ENCODE measurements around the gene TTC29. TPM values are rescaled to one million over a fixed set of nuclear protein-coding genes. Genes with fewer than 3 reads are reported as not detected.

TTC29 gene
- total RNA-seq, 2 experiments from 2014 or later, result not detected

GRCh38 chr4:146915132-146915531, 30.5 kb downstream of the TTC29 start:
- CTCF ChIA-PET (ENCODE audit: unreplicated experiment), result no interaction called here

GRCh38 chr4:146900295-146900694, 45.4 kb downstream of the TTC29 start:
- Histone ChIP-seq H4K20me1 (ENCODE audit: insufficient read depth, low read length) (no peaks in the 10 kb centered on the region), H2AFZ (ENCODE audit: low read length) (no peak overlapping the region), H3K27ac (ENCODE audit: low read depth, low read length, poor library complexity, severe bottlenecking) (no peak overlapping the region), H3K79me2 (ENCODE audit: insufficient read depth, low read depth, low read length) (no peaks in the 10 kb centered on the region), H3K9me3 (ENCODE audit: low read length) (no peaks in the 10 kb centered on the region), H3K4me1 (ENCODE audit: insufficient read depth, low read length, poor library complexity, severe bottlenecking) (no peaks in the 10 kb centered on the region), H3K9me2 (ENCODE audit: insufficient read depth, low read length) (no peaks in the 10 kb centered on the region), H3K36me3 (ENCODE audit: insufficient read depth, low read length) (no peaks in the 10 kb centered on the region), H3K4me3 (ENCODE audit: low read depth, low read length, poor library complexity, severe bottlenecking) (no peak overlapping the region), H3K4me2 (ENCODE audit: low read length) (no peak overlapping the region)
- CTCF ChIA-PET (ENCODE audit: unreplicated experiment), result no interaction called here
- no peak for TF ChIP-seq EZH2phosphoT487 (IDR thresholded peaks at IDR 0.05; ENCODE audit: borderline replicate concordance, low read depth, low read length)
- TF ChIP-seq CTCF (conservative IDR thresholded peaks at IDR 0.05; ENCODE audit: low read length), result no peak
- no TSS peak for BruUV-seq (replicated peaks)
- DNase-seq (ENCODE audit: low spot score), result no peak
- POLR2A ChIA-PET, result no interaction called here
- intact Hi-C loops (cut with micrococcal nuclease; ENCODE audit: unreplicated experiment), result no loop called here

More at GRCh38 chr4:146915132-146915531, 30.5 kb downstream of the TTC29 start:
- Histone ChIP-seq H4K20me1 (ENCODE audit: insufficient read depth, low read length) (no peaks in the 10 kb centered on the region), H3K4me3 (ENCODE audit: low read depth, low read length, poor library complexity, severe bottlenecking) (no peak overlapping the region), H3K36me3 (ENCODE audit: insufficient read depth, low read length) (no peaks in the 10 kb centered on the region), H3K79me2 (ENCODE audit: insufficient read depth, low read depth, low read length) (no peaks in the 10 kb centered on the region), H3K4me2 (ENCODE audit: low read length) (no peak overlapping the region), H3K9me2 (ENCODE audit: insufficient read depth, low read length) (no peaks in the 10 kb centered on the region), H3K27ac (ENCODE audit: low read depth, low read length, poor library complexity, severe bottlenecking) (no peak overlapping the region), H2AFZ (ENCODE audit: low read length) (no peak overlapping the region), H3K4me1 (ENCODE audit: insufficient read depth, low read length, poor library complexity, severe bottlenecking) (no peaks in the 10 kb centered on the region), H3K9me3 (ENCODE audit: low read length) (no peaks in the 10 kb centered on the region)
- no TSS peak for BruUV-seq (replicated peaks)
- DNase-seq (ENCODE audit: low spot score), result no peak
- intact Hi-C loops (cut with micrococcal nuclease; ENCODE audit: unreplicated experiment), result no loop called here
- POLR2A ChIA-PET, result no interaction called here
- TF ChIP-seq CTCF (conservative IDR thresholded peaks at IDR 0.05; ENCODE audit: low read length) (no peak), EZH2phosphoT487 (IDR thresholded peaks at IDR 0.05; ENCODE audit: borderline replicate concordance, low read depth, low read length) (no peak)

GRCh38 chr4:146890301-146890700, 55.4 kb downstream of the TTC29 start:
- TF ChIP-seq EZH2phosphoT487 (IDR thresholded peaks at IDR 0.05; ENCODE audit: borderline replicate concordance, low read depth, low read length) (no peak), CTCF (conservative IDR thresholded peaks at IDR 0.05; ENCODE audit: low read length) (no peak)
- intact Hi-C loops (cut with micrococcal nuclease; ENCODE audit: unreplicated experiment), result no loop called here
- no peaks in the 10 kb centered on the region for H3K9me2 ChIP-seq (ENCODE audit: insufficient read depth, low read length)
- H3K9me3 ChIP-seq (ENCODE audit: low read length), result no peaks in the 10 kb centered on the region
- no peak overlapping the region for H2AFZ ChIP-seq (ENCODE audit: low read length)
- no peak overlapping the region for H3K4me3 ChIP-seq (ENCODE audit: low read depth, low read length, poor library complexity, severe bottlenecking)
- DNase-seq (ENCODE audit: low spot score), result no peak
- no peaks in the 10 kb centered on the region for H3K79me2 ChIP-seq (ENCODE audit: insufficient read depth, low read depth, low read length)
- ChIA-PET POLR2A (no interaction called here), CTCF (ENCODE audit: unreplicated experiment) (no interaction called here)
- H3K4me1 ChIP-seq (ENCODE audit: insufficient read depth, low read length, poor library complexity, severe bottlenecking), result no peaks in the 10 kb centered on the region
- BruUV-seq (replicated peaks), result no TSS peak
- no peak overlapping the region for H3K27ac ChIP-seq (ENCODE audit: low read depth, low read length, poor library complexity, severe bottlenecking)
- H4K20me1 ChIP-seq (ENCODE audit: insufficient read depth, low read length), result no peaks in the 10 kb centered on the region
- no peak overlapping the region for H3K4me2 ChIP-seq (ENCODE audit: low read length)
- H3K36me3 ChIP-seq (ENCODE audit: insufficient read depth, low read length), result no peaks in the 10 kb centered on the region
